ENCODE measurements around the gene LRMDA.

LRMDA gene

GRCh38 chr10:76353237-76353851, 921.9 kb downstream of the LRMDA start:
- H3K9me3 Mint-ChIP-seq = peaks cover 3% of the 10 kb centered on the region
- H3K36me3 Mint-ChIP-seq (ENCODE audit: low read depth) = no peaks in the 10 kb centered on the region
- H3K27me3 Mint-ChIP-seq (ENCODE audit: low read depth, poor library complexity) = no peaks in the 10 kb centered on the region
- H3K27ac Mint-ChIP-seq = no peak overlapping the region
- H3K4me3 Mint-ChIP-seq = no peak overlapping the region
- no peak for DNase-seq
- peaks cover 43% of the 10 kb centered on the region for H3K4me1 Mint-ChIP-seq
- no peak for TF ChIP-seq CTCF (IDR thresholded peaks at IDR 0.05)

GRCh38 chr10:76354212-76354738, 922.9 kb downstream of the LRMDA start:
- Mint-ChIP-seq H3K36me3 (ENCODE audit: low read depth) (no peaks in the 10 kb centered on the region), H3K27ac (no peak overlapping the region), H3K27me3 (ENCODE audit: low read depth, poor library complexity) (no peaks in the 10 kb centered on the region), H3K4me3 (no peak overlapping the region), H3K4me1 (peaks cover 39% of the 10 kb centered on the region), H3K9me3 (no peaks in the 10 kb centered on the region)
- DNase-seq = no peak
- no peak for TF ChIP-seq CTCF (IDR thresholded peaks at IDR 0.05)

GRCh38 chr10:76354921-76355320, 923.5 kb downstream of the LRMDA start:
- Mint-ChIP-seq H3K27ac (no peak overlapping the region), H3K27me3 (ENCODE audit: low read depth, poor library complexity) (no peaks in the 10 kb centered on the region), H3K9me3 (no peaks in the 10 kb centered on the region), H3K4me1 (peaks cover 39% of the 10 kb centered on the region), H3K36me3 (ENCODE audit: low read depth) (no peaks in the 10 kb centered on the region), H3K4me3 (no peak overlapping the region)
- no peak for TF ChIP-seq CTCF (IDR thresholded peaks at IDR 0.05)
- DNase-seq = no peak

GRCh38 chr10:76356557-76356956, 925.1 kb downstream of the LRMDA start:
- H3K4me3 Mint-ChIP-seq = no peak overlapping the region
- DNase-seq = no peak
- no peaks in the 10 kb centered on the region for H3K36me3 Mint-ChIP-seq (ENCODE audit: low read depth)
- H3K27ac Mint-ChIP-seq = peak overlapping the region; percentile 20
- H3K4me1 Mint-ChIP-seq = peaks cover 39% of the 10 kb centered on the region
- no peaks in the 10 kb centered on the region for H3K9me3 Mint-ChIP-seq
- no peak for TF ChIP-seq CTCF (IDR thresholded peaks at IDR 0.05)
- H3K27me3 Mint-ChIP-seq (ENCODE audit: low read depth, poor library complexity) = no peaks in the 10 kb centered on the region

- Mint-ChIP-seq H3K4me3 (no peak overlapping the region), H3K9me3 (no peaks in the 10 kb centered on the region), H3K27ac (no peak overlapping the region), H3K36me3 (ENCODE audit: low read depth) (no peaks in the 10 kb centered on the region), H3K27me3 (ENCODE audit: low read depth, poor library complexity) (peaks cover 3% of the 10 kb centered on the region), H3K4me1 (peaks cover 36% of the 10 kb centered on the region)
- no peak for TF ChIP-seq CTCF (IDR thresholded peaks at IDR 0.05)
- no peak for DNase-seq
Measured at GRCh38 chr10:76357726-76358415, 926.4 kb downstream of the LRMDA start.

Data from nephron progenitor cell (in vitro differentiated cells).